ENCODE measurements around the gene ROBO1.

The ROBO1 gene

DNA sequence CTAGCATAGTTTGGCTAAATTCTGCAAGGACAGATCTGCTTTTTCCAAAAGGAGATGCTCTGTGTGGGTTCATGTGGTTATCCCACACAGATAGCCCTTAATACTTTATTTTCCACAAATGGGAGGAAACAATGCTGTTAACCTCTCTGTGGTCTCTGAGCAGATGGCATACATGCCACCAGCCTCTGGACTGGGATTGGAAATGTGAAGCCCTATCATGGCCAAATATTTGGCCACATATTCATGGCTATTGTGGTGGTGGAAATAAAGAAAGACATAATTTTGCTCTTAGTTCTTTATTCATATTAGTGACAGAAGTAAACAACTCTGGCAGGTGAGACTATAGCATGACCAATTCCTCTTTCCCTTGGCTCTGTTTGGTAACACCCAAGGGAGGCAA, 726.2 kb downstream of the ROBO1 start:
- DNase-seq: no peak

DNA sequence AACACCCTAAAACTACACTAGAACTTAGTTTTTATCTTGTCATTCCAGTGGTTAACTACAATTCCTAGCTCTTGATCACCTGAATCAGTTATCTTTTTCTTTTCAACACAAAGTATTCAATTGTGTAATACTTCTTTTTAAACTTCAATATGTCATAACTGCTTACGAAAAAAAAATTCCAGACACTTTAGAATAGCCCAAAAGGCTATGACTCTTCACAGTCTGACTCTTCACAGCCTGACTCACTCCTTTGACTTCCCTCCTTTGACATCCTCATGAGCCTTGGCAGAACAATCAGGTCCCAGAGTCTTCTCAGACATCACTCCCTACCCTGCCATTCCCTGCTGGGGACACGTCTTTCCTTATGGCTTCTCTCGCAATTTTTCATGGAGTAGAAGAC, 727.1 kb downstream of the ROBO1 start:
- no peak for DNase-seq

DNA sequence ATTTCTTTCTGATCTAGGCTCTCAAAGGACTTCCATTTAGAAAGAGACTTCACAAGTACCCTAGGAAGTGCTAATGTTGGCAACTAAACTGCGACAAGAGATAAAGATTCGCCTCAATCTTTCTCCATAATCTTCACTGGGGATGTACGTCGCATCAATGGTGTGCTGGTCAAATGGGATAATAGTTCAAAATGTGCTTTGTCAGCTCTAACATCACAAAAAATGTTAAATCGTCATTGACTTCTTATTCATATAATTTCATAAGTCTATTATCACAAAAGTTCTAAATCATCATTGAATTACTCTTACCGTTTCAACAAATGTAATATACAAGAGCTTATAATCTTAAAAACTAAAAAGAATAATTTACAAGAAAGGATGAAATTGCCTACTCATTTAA, 727.7 kb downstream of the ROBO1 start:
- no peak for DNase-seq

DNA sequence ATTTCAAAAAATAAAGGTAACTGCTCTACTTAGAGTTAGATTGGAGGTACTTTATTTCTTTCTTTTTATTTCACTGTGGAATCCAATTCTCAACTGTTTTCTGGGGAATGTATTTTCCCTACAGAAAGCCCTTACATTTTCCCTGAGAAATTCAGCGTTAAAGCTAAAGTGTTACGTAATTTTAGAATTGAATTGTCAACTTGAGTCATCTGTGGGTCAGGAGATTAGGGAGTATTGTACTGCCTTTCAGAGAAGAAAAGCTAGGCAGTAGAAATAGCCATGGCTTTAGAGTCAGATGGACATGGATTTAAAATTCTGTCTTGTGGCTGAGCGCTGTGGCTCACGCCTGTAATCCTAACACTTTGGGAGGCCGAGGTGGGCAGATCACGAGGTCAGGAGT, 728.6 kb downstream of the ROBO1 start:
- DNase-seq: no peak

DNA sequence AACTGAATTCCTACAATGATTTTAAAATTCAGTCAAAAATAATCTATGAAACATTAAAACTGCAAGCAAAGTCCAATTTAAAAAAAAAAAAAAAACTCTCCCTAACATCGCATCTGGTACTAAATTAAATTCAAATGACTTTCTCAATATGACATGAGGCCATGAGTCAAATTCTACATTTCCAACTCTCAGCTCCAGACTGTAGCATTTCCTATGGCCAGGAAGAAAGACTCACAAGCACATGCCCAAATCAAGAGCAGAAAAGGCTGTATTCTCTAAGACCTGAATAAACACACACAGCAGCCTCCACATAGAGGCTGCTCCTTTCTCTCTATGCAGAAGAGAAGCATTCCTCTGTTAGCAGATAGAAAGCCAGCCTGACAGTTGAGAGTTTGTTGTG, 729.2 kb downstream of the ROBO1 start:
- DNase-seq: no peak

DNA sequence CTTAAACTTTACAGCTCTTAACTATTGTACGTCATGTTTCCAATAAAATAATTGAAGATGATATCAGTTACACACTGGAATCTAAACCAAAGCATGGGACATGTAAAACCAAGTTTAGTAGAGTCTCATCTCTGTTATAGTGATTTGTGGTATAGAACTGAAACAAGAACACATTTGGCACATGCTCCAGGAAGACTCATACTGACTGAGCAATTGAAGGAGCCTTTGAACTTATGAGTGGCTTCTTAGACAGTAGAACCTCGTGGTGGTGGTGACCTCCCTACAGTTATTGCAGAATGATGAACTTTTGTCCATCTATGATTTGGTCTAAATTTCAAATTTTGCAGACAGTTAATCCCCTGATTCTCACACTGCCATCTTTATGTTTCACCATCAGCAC, 729.7 kb downstream of the ROBO1 start:
- no peak for DNase-seq

DNA sequence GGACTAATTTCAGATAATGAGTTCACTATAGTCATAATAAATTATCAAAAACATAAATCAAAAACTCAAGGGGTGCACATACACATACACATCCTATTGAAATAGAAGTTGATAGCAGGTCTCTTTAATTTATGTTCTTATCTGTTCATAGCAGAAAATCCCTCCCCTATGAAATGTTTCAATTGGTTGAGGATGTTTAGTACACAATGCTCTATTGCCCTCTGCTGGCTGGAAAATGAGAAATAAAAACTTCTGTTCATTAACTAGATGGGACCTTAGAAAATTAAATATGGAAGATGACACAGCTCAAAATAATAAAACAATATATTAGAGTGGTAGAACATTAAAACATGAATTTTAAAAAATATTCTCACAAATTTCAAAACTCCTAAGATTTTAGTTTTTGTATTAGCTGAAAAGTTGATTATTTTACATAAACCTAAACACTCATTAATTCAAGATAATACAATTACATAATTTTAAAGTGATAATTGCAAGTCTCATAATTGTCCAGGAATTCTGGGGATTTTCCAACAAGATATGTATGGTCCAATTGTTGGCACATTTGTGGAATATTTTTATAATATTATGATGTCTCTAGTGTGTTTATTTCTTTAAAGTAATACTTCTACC, 735.0 kb downstream of the ROBO1 start:
- peak; percentile 60 to 86 for DNase-seq

DNA sequence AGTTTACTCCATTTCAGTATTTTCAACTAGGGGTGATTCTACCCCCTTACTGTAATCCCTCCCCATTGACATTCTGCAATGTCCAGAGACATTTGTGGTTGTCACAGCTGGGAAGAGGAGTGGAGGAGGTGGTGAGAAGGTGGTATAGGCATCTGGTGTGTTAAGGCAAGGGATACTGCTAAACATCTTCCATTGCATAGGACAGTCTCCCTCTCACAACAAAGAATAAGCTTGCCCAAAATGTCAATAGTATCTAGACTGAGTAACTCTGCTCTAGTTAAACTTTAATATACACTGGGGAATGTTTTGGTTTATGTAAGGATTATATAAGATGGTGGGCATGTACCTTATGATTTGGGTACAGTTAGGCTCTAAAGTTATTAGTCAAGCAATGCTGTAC, 737.6 kb downstream of the ROBO1 start:
- DNase-seq: no peak

DNA sequence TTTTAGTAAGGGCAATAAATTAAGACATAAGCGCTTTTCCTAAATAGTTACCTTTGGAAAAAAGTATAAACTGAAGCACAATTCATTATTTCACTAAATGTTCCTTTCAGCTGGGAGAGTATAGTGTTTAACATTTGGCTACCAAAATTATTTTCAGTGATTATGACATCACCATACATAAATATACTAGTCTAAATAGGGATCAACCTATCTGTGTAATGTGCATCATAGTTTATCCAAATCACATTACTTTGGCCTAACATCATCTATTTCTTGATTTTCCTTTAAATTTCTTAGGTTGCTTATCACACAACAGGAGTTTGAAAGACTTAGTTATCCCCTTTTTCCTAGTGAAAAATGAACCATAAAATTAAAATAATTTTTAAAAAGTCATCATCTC, 738.9 kb downstream of the ROBO1 start:
- DNase-seq: no peak

DNA sequence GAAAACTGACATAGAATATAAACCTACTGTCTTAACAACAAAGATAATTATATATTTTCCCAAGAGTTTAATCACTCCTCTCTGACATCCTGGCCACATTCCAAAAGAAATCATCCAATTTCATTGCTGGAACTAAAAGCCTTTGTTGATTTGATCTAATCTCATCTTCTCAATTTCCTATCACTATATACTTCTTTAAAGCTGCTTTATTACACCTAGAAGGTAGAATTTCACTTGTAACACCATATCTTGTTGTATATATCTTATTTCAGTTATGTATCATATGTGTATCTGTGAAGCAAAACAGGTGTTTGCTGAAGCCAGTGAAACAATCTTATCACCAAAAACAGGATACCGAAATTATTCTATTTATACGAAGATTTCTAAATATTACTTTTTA, 740.2 kb downstream of the ROBO1 start:
- DNase-seq: no peak

DNA sequence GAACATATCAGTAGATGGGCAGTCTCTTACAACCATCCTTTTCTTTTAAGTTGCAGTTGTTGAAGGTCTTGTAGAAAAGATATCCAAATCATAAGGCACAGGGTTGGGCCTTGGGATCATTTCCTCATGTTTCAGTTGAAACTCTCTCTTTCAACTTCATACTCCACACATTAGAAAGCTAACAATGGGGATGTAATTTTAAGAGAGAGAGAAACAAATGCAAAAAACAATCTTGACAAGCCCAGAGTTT, 747.9 kb downstream of the ROBO1 start:
- no peak for DNase-seq

DNA sequence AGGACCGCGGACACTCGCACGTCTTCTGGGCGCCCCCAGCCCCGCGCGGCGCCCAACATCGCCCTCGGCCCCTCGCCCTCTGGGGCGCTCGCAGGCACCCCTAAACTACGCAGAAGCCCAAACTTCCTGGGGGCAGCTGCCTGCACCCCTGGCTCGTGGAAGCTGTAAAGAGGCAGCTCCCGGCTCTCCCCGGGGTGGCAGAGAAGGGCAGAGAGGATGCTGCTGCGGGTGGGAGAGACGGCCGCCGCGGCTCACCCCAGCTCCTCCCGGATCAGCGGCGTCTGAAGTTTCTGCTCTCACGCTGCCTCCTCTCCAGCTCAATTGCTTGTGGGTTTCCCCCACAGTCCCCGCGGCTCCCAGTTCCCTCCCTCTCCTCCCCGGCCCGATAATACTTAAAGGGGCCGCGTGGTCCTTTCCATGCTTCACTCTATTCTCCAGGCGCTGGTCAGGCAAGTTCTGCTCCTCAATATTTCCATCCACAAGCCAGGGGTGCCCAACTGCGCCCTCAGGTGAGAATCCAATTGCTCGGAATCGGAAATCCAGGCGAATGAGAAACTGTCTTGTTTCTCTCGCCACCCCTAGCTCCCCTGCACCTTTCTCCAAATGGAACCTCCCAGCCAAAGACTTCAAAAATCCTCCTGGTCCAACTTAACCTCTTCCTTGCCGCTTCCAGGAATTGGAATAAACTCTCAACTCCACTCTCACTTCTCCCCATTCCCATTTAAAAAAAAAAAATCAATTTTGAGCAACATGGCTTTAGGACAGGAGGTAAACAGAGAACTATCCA, 748.5 kb downstream of the ROBO1 start:
- peak; percentile 92 to 94 for DNase-seq

DNA sequence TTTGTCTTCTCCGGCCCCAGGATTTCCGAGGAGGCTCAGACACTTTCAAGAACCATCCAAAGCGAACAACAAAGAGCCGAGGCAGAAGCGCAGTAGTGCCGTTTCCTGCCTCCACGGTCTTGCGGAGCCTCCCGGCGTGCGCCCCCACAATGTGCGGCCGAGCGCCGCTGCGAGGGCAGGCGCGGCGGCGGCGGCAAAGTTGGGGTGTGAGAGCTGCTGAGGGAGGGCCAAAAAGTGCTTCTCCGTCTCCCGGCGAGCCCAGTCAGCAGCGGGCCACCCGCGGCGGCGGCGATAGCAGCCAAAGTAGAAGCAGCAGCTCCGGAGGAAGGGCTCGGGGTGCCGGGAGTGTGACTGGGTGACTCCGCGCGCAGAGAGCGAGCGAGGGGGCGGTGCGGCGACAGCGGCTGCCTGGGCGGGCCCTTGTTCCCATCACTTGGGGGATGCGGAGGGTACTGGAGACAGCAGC, 749.1 kb downstream of the ROBO1 start:
- DNase-seq: peak; percentile 71 to 78

DNA sequence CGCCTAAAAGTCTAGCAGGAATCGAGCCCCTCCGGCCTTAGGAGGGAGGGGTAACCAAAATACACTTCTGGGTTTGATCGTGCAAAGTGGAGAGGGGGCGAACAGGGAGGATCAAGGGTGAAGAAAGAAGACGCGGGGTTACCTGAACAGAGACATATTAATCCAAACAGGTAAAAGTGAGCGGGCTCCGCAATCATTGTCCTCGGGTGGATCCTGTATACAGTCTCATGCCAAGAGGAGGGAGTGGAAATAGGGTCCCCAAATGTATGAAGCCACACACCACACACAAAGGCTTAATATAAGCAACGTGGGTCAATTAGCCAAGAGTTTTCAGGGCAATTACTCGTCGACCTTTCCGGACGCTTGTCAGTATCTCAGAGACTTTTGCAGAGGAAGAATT, 749.5 kb downstream of the ROBO1 start:
- DNase-seq: peak; percentile 50 to 52

DNA sequence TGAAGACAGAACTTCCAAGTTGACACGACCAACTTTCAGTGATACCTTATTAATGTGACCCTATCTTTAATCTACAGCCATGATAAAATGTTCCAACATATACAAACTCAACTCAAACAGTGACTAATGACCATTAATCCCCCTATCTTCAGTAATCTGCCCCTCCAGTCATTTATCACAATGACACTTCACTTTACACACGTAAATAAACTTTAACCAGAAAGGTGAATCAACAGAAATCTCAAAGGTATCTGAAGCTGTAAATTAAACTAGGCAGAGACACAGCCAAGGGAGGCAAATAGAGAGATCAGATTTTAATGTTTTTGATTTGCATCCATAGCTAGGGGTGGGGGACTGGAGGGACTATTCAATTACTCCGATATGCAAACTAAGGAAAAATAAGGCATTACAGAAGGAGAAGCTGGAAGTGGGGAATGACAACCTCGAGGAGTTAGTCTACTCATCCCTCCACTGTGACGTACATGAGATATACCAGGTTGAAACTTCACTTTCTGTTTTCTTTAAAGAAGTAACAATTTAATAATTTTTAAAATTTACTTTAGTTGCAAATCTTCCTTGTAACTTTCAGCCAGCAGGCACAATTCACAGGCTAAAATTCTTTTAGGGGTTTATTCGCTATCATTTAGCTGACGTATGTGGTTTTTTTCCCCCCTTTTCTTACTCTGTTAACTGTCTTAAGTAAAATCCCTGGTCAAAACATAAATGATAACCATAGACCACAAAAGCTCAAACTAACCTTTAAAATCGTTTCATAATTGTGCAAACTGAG, 751.0 kb downstream of the ROBO1 start:
- no peak for DNase-seq

DNA sequence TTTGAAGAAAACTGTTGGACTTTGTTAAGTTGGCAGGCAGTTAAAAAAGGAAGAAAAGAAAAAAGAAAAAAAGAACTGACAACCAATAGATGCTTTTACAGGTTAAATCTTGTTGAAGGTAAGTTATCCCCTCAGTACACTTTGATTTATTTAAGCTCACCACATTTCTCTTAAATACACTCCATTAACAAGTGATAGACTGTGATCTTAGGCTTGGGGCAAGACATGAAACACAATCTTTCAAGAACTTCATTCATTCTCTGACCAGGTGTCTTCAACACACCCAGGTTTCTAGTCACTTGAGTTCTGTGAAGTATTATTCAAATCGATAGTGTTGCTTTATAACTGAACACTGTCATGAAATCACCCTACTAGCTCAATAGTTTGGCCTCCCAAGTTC, 751.9 kb downstream of the ROBO1 start:
- no peak for DNase-seq

DNA sequence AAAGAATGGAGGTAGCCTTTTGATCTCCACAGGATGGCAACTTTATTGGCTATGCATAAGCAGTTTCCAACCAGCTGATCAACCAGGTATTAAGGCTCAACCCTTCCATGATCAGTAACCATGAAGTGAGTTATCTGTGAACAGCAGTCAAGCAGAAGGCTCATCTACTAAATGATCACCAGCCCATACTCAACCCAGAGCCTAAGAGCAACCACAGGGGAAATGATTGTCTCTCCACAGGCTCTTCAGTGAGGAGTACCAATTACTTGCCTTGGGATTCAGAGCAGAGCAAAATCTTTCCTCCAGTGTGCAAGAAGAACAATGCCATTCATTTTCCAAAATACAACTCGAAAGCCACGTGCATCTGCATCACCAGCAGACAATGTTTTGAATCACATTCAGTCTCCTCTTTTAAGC, 754.8 kb downstream of the ROBO1 start:
- no peak for DNase-seq

DNA sequence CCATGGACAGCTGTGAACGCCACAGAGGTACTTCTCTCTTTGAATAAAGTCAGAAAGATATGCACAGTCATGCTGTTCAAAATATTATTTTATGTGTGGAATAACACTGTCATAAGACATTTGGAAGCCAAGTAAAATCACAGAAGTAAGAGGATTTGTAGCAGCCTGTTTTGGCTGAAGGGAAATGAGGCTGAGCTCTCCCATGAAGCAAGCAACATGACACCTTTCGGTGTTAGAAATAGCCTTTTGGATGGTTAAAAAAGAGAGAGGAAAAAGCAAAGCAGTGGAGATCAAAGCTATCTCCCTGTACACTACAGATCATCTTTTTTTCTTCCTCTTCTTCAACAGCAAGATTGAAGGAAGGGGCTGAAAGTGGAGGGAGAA, 755.3 kb downstream of the ROBO1 start:
- no peak for DNase-seq

DNA sequence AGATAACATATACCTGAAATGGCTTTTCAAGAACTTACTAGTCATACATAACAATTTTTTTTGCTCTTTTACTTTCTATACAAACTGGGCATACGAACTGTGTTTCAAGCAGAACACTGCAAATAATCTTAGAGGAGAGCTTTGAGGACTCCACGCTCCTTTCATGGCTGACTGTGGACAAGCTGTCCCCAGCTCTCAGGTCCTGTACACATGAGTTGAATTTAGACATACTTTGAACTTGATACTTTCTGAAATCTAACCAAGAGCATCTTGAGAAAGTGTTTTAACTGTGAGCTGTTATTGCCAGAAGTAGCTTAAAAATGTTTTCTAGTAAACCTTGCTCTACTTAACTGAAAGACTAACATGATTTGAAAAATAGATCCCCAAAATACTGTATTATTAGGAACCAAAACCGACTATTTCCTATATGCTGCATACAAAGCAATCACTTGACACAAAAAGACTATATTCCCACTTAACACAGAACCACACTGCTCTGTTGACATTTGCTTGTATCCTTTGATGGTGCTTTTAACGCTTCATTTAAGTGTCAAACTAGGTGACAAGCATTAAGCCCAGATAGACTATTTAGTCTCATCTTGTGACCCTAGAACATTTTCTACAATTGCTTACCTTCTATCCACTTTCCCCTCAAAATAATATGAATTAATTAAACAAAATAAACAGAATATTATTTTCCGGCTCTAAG, 755.8 kb downstream of the ROBO1 start:
- no peak for DNase-seq

DNA sequence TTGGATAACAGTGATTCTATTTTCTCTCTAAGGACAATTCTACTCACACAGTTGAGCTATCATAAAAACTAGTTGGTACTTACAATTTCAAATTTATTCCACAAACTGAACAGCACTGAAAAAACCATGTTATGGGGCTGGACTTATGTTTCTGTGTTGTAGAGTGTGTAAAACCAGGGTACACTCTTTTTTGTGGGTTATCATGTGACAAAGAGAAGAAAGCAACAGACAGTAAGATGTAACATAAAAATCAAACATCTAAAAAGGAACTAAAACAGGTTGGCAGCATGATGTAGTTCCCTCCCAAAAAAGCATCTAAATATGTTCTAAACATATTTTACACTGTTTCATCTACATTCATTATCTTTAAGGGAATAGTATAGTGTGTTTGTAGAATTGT, 757.9 kb downstream of the ROBO1 start:
- DNase-seq: no peak

DNA sequence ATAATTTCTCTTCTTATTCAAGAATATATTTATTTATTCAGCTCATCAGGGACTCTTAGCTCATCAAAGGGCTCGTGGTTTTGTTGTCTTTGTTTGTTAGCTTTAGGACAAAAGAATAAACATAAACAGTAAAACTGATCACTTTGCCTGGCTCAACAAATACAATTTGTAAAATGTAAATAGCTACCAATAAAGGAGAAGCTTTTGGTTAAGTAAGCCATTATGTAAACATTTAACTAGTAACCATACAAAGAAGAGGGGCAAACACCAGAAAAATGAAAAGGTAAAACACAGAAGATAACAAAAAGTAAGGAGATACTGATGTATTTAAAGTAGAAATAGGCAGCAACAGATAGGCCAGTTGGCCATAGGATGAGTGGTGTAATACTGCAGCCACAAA, 761.7 kb downstream of the ROBO1 start:
- no peak for DNase-seq

DNA sequence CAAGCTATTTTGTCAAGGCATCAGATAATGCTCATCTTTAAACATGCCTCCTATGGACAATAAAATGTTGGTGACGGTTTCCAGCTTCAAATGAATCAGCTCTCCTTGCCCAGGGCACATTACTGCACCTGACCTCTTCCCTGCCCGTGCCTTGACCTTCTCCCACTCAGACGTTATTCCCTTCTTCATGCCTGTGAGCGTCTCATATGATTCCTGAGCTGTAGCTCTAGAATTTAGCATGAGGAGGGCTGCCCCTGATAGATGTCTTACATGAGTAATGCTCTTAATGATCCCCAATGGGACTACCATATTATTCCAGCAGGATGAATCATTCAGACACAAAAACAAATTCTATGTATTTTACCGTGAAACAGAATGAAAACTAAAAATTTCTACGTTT, 762.7 kb downstream of the ROBO1 start:
- no peak for DNase-seq

DNA sequence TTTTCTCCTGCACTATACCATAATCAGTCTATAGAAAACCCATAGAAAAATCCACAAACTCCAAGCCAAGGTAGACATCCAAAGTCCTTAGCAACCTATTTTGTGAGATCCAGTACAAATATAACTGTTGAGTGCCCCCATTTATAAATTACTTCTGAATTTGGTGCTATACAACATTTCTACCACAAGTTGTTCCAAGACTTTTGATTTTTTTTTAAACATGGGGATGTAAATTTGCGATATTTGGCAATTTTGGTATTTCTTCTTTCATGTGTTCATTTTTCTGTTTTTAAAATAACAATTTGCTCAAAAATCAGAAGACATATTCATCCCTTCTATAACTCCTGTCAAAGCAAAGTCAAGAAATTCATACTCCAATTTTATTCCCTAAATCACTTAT, 763.8 kb downstream of the ROBO1 start:
- no peak for DNase-seq
